Placental pericyte (primary cell): Measurements from ENCODE around the gene BOLA2. TPM values are rescaled to one million over a fixed set of nuclear protein-coding genes. Genes with fewer than 3 reads are reported as not detected.

Experiments used
- small RNA-seq: library from RNA; depleted of rRNA; stranded (forward); fragments of <200 nt; gene quantifications from one replicate; pipeline ENCODE3, GENCODE V24; 2012; ENCODE audit warnings: low replicate concordance
- total RNA-seq: library from RNA; depleted of rRNA; stranded (reverse); fragments of >200 nt; gene quantifications from 2 replicates; pipeline ENCODE4 v1.2.3, GENCODE V29; 2012

BOLA2 gene
- 18.8 and 20.6 TPM in 2 replicates for total RNA-seq

GRCh38 chr16:29454269-29454668, at the start of gene BOLA2, which contains the start of gene SLX1B:
Gene BOLA2, minus strand, starts transcription at chr16:29454351. Its CDS starts 98 bp downstream, at chr16:29454253.
Gene SLX1B, plus strand, starts transcription at chr16:29454533.

GRCh38 chr16:29459706-29460646, 5.8 kb upstream of the BOLA2 start, which contains the start of gene SULT1A4:
Gene SULT1A4, plus strand, starts transcription at chr16:29459913. Its CDS starts 1,473 bp downstream, at chr16:29461386.

Small RNA genes lying within 50 kb of the gene (small RNA-seq; reads per million reads assigned to genes)
- gene AC133555.2: not detected

Other genes with a start within 250 kb of the BOLA2 start
- gene NPIPB11, start 47.6 kb downstream of the BOLA2 start, total RNA-seq: 0.44 and 1.1 TPM in 2 replicates
- gene SLX1B, start 182 bp upstream of the BOLA2 start, total RNA-seq: 12.9 and 23.9 TPM in 2 replicates
- 0.44 and 0.57 TPM in 2 replicates for gene SULT1A4, start 5.6 kb upstream of the BOLA2 start, total RNA-seq
- gene NPIPB12, start 52.1 kb upstream of the BOLA2 start, total RNA-seq: 10.7 and 22.8 TPM in 2 replicates
- not detected in 2 replicates for gene SPN, start 208.9 kb upstream of the BOLA2 start, total RNA-seq
- gene QPRT, start 224.8 kb upstream of the BOLA2 start, total RNA-seq: 25.5 and 137 TPM in 2 replicates